ENCODE measurements around the gene HRH4.

Gene HRH4, protein sequence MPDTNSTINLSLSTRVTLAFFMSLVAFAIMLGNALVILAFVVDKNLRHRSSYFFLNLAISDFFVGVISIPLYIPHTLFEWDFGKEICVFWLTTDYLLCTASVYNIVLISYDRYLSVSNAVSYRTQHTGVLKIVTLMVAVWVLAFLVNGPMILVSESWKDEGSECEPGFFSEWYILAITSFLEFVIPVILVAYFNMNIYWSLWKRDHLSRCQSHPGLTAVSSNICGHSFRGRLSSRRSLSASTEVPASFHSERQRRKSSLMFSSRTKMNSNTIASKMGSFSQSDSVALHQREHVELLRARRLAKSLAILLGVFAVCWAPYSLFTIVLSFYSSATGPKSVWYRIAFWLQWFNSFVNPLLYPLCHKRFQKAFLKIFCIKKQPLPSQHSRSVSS

GRCh38 chr18:24460388-24460787 is at the start of gene HRH4:
Gene HRH4, plus strand, starts transcription at chr18:24460637. Its CDS starts 92 bp downstream, at chr18:24460729.
- DNase-seq (ENCODE audit: low spot score), result peak; percentile 49

GRCh38 chr18:24413148-24413547 is 47.3 kb upstream of the HRH4 start:
- no peak for DNase-seq (ENCODE audit: low spot score)

- DNase-seq (ENCODE audit: low spot score), result peak; percentile 86
Measured at GRCh38 chr18:24414349-24415003, 46.0 kb upstream of the HRH4 start.

GRCh38 chr18:24417480-24417879 is 43.0 kb upstream of the HRH4 start:
- DNase-seq (ENCODE audit: low spot score), result no peak

DNA sequence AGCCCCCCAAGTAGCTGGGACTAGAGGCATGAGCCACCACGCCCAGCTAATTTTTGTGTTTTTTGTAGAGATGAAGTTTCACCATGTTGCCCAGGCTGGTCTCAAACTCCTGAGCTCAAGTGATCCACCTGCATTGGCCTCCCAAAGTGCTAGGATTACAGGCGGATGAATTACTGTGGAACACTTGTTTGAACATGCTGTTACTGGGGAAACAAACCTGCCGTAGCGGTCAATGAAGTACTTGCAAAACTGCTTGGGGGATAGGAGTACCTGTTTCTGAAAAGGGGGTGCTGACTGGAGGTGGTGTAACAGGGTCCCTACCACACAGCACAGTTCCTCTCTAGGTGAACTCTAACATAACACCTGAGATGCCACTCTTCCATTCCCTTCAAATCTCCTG is 39.9 kb upstream of the HRH4 start:
- DNase-seq (ENCODE audit: low spot score), result no peak

DNA sequence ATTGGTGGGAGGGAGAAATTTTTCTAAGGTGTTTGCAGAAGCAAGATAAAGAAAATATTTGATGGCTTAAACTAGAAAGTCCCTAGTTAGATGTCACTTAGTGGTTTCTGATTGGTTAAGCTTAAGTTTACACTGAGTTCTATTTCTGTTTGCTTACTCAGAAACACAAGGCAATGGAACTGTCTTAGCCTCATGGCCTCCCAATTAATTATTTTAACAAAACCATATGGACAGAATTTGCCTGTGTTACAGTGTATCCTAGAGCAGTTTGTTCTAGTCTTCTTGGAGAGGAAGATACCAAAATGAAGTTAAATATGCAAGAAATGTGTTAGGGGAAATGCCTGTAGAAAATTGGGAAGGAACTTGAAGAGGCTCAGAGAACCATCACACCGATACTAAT is 38.6 kb upstream of the HRH4 start:
- DNase-seq (ENCODE audit: low spot score), result no peak

GRCh38 chr18:24426073-24426397 is 34.4 kb upstream of the HRH4 start:
- no peak for DNase-seq (ENCODE audit: low spot score)

GRCh38 chr18:24426398-24427294 is 33.8 kb upstream of the HRH4 start, which contains the start of gene IMPACT:
Gene IMPACT, plus strand, starts transcription at chr18:24426670. Its CDS starts 87 bp downstream, at chr18:24426757.
- DNase-seq (ENCODE audit: low spot score), result peak; percentile 77

- no peak for DNase-seq (ENCODE audit: low spot score)
Measured at GRCh38 chr18:24427484-24427883, 33.0 kb upstream of the HRH4 start.

GRCh38 chr18:24428709-24429108 is 31.7 kb upstream of the HRH4 start:
- DNase-seq (ENCODE audit: low spot score), result no peak

- no peak for DNase-seq (ENCODE audit: low spot score)
Measured at GRCh38 chr18:24429188-24429587, 31.2 kb upstream of the HRH4 start.

- no peak for DNase-seq (ENCODE audit: low spot score)
Measured at GRCh38 chr18:24432618-24433017, 27.8 kb upstream of the HRH4 start.

DNA sequence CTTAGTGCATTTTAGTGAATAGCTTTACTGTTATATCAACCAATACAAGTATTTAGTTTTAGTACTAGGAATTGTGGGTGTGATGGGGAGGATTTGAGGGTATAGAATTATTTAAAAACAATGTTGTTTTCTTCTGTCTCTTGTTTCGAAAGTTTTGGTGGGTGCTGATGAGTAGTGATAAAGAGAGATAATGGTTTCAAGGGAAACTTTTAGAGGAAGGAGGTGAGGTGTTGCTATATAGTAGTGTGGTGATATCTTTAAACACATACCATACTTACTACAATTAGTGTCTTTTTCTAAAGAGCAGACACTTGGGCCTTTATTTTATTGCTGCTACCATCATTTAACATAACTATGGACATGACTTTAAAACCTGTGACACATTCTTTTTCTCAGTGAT is 23.5 kb upstream of the HRH4 start:
- no peak for DNase-seq (ENCODE audit: low spot score)

- DNase-seq (ENCODE audit: low spot score), result no peak
Measured at GRCh38 chr18:24443870-24444269, 16.6 kb upstream of the HRH4 start.

DNA sequence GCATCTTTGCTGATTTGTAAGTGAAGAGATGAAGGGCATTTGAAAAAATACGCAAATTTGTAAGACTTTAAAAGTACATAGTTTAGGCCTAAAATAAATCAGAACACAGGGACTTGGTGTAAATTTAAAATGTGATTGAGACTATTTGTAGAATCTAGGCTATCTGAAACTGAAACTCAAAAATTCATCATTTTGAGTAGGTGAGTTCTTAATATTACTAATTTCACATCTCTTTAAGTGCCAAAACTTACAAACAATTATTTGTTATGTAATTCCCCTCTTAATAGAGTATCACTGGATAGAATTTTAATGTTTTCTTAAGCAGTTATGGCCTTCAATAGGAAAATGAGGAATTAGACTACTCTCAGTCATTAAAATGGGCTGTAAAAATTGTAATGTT is 14.0 kb upstream of the HRH4 start:
- no peak for DNase-seq (ENCODE audit: low spot score)

DNA sequence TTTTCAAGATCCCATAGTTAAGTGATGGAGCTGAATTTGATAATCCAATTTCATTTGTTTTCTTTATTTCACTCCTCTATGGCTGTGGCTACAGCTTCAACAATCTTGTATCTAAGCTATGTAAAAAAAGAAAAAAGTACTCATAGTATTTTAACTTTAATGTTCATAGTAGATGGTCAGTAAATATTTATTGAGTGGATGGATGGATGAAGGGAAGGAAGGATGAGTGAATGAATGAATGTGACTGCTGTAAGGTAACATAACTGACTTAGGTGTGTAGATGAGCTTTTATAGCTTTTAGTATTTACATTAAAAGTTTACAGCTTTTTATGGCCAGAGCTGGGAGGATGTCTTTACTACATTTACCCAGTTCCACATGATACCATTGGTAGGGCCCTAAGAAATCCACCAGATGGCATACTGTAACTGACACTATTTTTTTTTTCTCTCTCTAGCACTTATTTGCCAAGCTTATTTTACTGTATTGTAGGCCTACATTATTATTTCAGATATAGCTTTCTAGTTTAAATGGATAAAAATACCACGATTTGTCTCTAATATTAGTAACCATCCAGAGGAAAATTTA is 13.4 kb upstream of the HRH4 start:
- no peak for DNase-seq (ENCODE audit: low spot score)

GRCh38 chr18:24447961-24448360 is 12.5 kb upstream of the HRH4 start:
- DNase-seq (ENCODE audit: low spot score), result no peak

GRCh38 chr18:24456549-24456948 is 3.9 kb upstream of the HRH4 start:
- peak; percentile 28 for DNase-seq (ENCODE audit: low spot score)

GRCh38 chr18:24459772-24460171 is 665 bp upstream of the HRH4 start:
- no peak for DNase-seq (ENCODE audit: low spot score)

- DNase-seq (ENCODE audit: low spot score), result no peak
Measured at GRCh38 chr18:24461996-24462395, 1.6 kb downstream of the HRH4 start.

- no peak for DNase-seq (ENCODE audit: low spot score)
Measured at GRCh38 chr18:24462838-24463775, 2.7 kb downstream of the HRH4 start.
